ENCODE measurements around the gene BOC. TPM values are rescaled to one million over a fixed set of nuclear protein-coding genes. Genes with fewer than 3 reads are reported as not detected.

Gene BOC
- total RNA-seq, 1 donor from 2014 or later, result 0.33 TPM

- Mint-ChIP-seq H3K4me3 (no peak overlapping the region), H3K27me3 (no peaks in the 10 kb centered on the region), H3K27ac (no peak overlapping the region), H3K36me3 (ENCODE audit: low read depth) (no peaks in the 10 kb centered on the region), H3K4me1 (no peaks in the 10 kb centered on the region), H3K9me3 (no peaks in the 10 kb centered on the region)
- ATAC-seq (ENCODE audit: low read depth) (no peak), DNase-seq (no peak)
- TF ChIP-seq CTCF (IDR thresholded peaks at IDR 0.05), result no peak
- POLR2A ChIA-PET, result no interaction called here
- CTCF ChIA-PET, result no interaction called here
- intact Hi-C loops (cut with micrococcal nuclease), result no loop called here
These were observed 58.7 kb downstream of the BOC start for GRCh38 chr3:113270068-113270467.

- H3K4me3 Mint-ChIP-seq, result no peak overlapping the region
- no peaks in the 10 kb centered on the region for H3K27me3 Mint-ChIP-seq
- CTCF ChIA-PET, result interaction anchor here (0.6 to 0.8 kb wide), 2 partner anchors 10 to 17 kb away, joined by 3 to 4 read pairs; no protein-coding TSS in a partner anchor
- no peak overlapping the region for H3K27ac Mint-ChIP-seq
- no peak for TF ChIP-seq CTCF (IDR thresholded peaks at IDR 0.05)
- POLR2A ChIA-PET, result no interaction called here
- ATAC-seq (ENCODE audit: low read depth) (no peak), DNase-seq (no peak)
- no peaks in the 10 kb centered on the region for H3K9me3 Mint-ChIP-seq
- H3K4me1 Mint-ChIP-seq, result peaks cover 4% of the 10 kb centered on the region
- no peaks in the 10 kb centered on the region for H3K36me3 Mint-ChIP-seq (ENCODE audit: low read depth)
- intact Hi-C loops (cut with micrococcal nuclease), result no loop called here
These were observed 59.4 kb downstream of the BOC start for GRCh38 chr3:113270786-113271185.

- CTCF ChIA-PET, result interaction anchor here (0.6 to 0.8 kb wide), 2 partner anchors 9 to 17 kb away, joined by 3 to 4 read pairs; no protein-coding TSS in a partner anchor
- DNase-seq, result no peak
- H3K4me3 Mint-ChIP-seq, result no peak overlapping the region
- TF ChIP-seq CTCF (IDR thresholded peaks at IDR 0.05), result no peak
- no peaks in the 10 kb centered on the region for H3K27me3 Mint-ChIP-seq
- no peaks in the 10 kb centered on the region for H3K9me3 Mint-ChIP-seq
- no peaks in the 10 kb centered on the region for H3K36me3 Mint-ChIP-seq (ENCODE audit: low read depth)
- POLR2A ChIA-PET, result no interaction called here
- no peak for ATAC-seq (ENCODE audit: low read depth)
- H3K4me1 Mint-ChIP-seq, result peaks cover 8% of the 10 kb centered on the region
- H3K27ac Mint-ChIP-seq, result no peak overlapping the region
- intact Hi-C loops (cut with micrococcal nuclease), result no loop called here
These were observed 59.8 kb downstream of the BOC start for GRCh38 chr3:113271189-113271588.

DNA sequence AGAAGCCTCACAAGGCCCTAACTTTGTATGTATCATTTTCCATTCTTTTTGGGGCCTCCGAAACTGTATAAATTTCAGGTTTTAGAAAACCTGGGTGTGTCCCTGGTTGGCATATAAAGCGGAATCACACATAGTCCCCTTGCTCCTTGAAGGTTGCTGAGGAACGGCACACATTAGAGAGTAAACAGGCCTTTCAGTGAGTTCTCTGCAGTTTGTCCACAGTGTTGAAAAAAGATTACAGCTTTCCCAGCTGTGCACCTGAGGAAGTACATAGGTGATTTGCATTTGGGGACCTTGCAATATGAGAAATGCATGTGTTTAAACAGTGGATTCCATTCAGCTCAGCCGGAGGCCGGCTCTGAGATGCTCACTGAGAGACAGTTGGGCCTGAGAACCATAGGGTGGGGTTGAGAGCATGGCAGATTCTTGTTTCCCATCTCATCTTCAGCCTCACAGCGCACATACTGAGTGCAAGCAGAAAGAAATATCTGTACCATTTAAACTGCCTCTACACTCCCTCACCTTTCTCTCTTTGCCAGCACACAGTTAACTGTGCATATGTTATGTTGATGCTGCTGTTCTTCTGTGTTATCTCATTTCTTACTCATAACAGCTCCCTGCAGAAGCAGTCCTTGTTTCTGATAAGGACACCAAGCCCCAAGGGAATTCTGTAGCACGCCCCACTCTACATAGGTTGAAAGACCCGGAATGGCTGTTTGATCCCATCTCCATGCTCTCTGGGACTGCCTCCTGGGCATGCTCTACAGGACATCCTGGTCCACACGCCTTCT, 60.4 kb downstream of the BOC start:
- ChIA-PET CTCF (interaction anchor here (0.6 to 0.8 kb wide), 2 partner anchors 9 to 16 kb away, joined by 3 to 4 read pairs; no protein-coding TSS in a partner anchor), POLR2A (no interaction called here)
- Mint-ChIP-seq H3K36me3 (ENCODE audit: low read depth) (no peaks in the 10 kb centered on the region), H3K27ac (no peak overlapping the region), H3K9me3 (no peaks in the 10 kb centered on the region), H3K27me3 (no peaks in the 10 kb centered on the region), H3K4me1 (peaks cover 14% of the 10 kb centered on the region), H3K4me3 (no peak overlapping the region)
- TF ChIP-seq CTCF (IDR thresholded peaks at IDR 0.05), result no peak
- ATAC-seq (ENCODE audit: low read depth), result no peak
- intact Hi-C loops (cut with micrococcal nuclease), result no loop called here
- DNase-seq, result no peak

DNA sequence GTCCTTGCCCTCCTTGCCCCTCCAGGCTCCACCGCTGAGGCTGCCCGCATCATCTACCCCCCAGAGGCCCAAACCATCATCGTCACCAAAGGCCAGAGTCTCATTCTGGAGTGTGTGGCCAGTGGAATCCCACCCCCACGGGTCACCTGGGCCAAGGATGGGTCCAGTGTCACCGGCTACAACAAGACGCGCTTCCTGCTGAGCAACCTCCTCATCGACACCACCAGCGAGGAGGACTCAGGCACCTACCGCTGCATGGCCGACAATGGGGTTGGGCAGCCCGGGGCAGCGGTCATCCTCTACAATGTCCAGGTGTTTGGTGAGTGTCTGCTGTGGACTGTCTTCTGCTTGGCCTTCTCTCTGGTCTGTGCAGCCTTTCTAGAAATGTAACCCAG, 61.0 kb downstream of the BOC start:
- Mint-ChIP-seq H3K4me3 (no peak overlapping the region), H3K27me3 (no peaks in the 10 kb centered on the region), H3K36me3 (ENCODE audit: low read depth) (no peaks in the 10 kb centered on the region), H3K4me1 (peaks cover 20% of the 10 kb centered on the region), H3K9me3 (no peaks in the 10 kb centered on the region), H3K27ac (no peak overlapping the region)
- ATAC-seq (ENCODE audit: low read depth) (no peak), DNase-seq (no peak)
- ChIA-PET CTCF (no interaction called here), POLR2A (no interaction called here)
- TF ChIP-seq CTCF (IDR thresholded peaks at IDR 0.05), result no peak
- intact Hi-C loops (cut with micrococcal nuclease), result no loop called here

Measured in activated B cell treated with CpG ODN at 0.5 μM for 24 hours (primary cell).